GM13976 (cell line): ENCODE results near the gene GUCA2B.

ENCODE experiments used
- DNase-seq: peaks from one replicate; pipeline ENCODE4 v3.0.0; 2012; ENCODE audit warnings: low spot score
- in situ Hi-C: fragments of 300-500 bp; cut with MboI; formaldehyde crosslinking; loops from one replicate; pipeline ENCODE4 v1.12.0; 2022; ENCODE audit warnings: low sequenced_read_pairs, mixed read lengths, inconsistent platforms; ENCODE audit not compliant: unreplicated experiment
- TF ChIP-seq, protein P1 (sequence below): IDR thresholded peaks from 2 replicates; pipeline ENCODE4 v1.5.1; 2012; ENCODE audit warnings: borderline replicate concordance, mild to moderate bottlenecking; ENCODE audit not compliant: insufficient read depth; ENCODE audit errors: extremely low read depth, missing control alignments, control extremely low read depth

The GUCA2B gene

DNA sequence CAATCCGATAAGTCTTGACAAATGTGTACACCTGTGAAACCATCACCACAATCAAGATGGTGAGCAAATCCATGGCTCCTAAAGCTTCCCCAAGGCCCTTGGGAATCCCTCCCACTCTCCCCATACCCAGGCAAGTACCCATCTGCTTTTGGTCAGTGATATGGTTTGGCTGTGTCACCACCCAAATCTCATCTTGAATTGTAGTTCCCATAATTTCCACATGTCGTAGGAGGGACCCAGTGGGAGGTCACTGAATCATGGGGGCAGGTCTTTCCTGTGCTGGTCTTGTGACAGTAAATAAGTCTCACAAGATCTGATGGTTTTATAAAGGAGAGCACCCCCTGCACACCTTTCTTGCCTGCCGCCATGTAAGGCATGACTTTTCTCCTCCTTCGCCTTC is 14.6 kb upstream of the GUCA2B start:
- TF ChIP-seq, protein P1, sequence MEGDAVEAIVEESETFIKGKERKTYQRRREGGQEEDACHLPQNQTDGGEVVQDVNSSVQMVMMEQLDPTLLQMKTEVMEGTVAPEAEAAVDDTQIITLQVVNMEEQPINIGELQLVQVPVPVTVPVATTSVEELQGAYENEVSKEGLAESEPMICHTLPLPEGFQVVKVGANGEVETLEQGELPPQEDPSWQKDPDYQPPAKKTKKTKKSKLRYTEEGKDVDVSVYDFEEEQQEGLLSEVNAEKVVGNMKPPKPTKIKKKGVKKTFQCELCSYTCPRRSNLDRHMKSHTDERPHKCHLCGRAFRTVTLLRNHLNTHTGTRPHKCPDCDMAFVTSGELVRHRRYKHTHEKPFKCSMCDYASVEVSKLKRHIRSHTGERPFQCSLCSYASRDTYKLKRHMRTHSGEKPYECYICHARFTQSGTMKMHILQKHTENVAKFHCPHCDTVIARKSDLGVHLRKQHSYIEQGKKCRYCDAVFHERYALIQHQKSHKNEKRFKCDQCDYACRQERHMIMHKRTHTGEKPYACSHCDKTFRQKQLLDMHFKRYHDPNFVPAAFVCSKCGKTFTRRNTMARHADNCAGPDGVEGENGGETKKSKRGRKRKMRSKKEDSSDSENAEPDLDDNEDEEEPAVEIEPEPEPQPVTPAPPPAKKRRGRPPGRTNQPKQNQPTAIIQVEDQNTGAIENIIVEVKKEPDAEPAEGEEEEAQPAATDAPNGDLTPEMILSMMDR, result no peak
- in situ Hi-C loops, result loop anchor here (25.0 kb wide), 1 partner anchor 576 kb away; no protein-coding TSS in a partner anchor
- DNase-seq, result no peak

DNA sequence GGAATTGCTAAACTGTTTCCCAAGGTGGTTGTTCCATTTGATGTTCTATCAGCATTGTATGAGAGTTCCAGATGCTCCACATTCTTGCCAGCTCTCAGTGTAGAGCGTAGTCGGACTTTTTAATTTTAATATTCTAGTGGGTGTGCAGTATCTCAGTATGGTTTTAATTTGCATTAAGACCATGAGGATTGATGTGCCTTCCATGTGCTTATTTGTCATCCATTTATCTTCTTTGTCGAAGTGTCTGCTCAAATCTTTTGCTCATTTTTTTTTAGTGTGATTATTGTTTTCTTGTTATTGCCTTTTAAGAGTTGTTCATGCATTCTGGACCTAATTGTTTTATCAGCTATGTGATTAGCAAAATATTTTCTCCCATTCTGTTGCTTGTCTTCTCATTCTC is 13.8 kb upstream of the GUCA2B start:
- in situ Hi-C loops, result loop anchor here (25.0 kb wide), 1 partner anchor 577 kb away; no protein-coding TSS in a partner anchor
- no peak for DNase-seq
- TF ChIP-seq, protein P1, result no peak

DNA sequence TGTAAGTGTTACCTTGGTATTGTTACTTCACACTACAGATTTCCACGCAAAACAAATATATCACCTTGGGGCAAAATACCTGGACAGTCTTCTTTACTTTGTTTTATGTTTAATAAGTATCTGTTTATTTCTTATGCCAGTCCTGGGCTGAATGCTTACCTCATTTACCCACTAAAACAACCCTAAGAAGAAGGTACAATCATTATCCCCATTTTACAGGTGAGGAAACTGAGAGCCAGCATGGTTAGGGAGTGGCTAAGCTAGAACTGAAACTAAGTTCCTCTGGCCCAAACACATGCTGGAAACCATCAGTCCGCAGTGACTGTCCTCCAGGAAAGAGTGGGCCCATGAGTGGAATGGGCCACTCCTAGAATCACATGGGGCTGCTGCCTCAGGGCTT is 13.0 kb upstream of the GUCA2B start:
- DNase-seq, result no peak
- in situ Hi-C loops, result loop anchor here (25.0 kb wide), 1 partner anchor 578 kb away; no protein-coding TSS in a partner anchor
- TF ChIP-seq, protein P1, result no peak

DNA sequence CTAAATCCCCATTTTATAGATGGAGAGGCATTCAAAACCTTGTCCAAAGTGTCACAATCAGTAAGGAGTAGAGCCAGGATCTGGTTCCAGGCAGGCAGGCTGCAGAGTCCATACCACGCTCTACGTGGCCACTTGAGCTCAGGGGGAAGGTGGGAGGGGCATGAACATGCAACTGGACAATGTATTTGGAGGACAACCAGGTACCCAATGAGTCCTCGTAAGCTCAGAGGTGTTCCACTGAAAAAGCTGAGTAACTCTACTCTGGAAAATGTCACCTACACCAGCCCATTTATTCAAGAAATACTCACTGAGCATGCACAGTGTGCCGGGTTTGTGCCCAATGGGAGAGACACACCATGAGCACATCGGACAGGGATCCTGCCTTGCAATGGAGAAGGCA is 11.2 kb upstream of the GUCA2B start:
- DNase-seq, result no peak
- in situ Hi-C loops, result loop anchor here (25.0 kb wide), 1 partner anchor 580 kb away; no protein-coding TSS in a partner anchor
- TF ChIP-seq, protein P1, result no peak

DNA sequence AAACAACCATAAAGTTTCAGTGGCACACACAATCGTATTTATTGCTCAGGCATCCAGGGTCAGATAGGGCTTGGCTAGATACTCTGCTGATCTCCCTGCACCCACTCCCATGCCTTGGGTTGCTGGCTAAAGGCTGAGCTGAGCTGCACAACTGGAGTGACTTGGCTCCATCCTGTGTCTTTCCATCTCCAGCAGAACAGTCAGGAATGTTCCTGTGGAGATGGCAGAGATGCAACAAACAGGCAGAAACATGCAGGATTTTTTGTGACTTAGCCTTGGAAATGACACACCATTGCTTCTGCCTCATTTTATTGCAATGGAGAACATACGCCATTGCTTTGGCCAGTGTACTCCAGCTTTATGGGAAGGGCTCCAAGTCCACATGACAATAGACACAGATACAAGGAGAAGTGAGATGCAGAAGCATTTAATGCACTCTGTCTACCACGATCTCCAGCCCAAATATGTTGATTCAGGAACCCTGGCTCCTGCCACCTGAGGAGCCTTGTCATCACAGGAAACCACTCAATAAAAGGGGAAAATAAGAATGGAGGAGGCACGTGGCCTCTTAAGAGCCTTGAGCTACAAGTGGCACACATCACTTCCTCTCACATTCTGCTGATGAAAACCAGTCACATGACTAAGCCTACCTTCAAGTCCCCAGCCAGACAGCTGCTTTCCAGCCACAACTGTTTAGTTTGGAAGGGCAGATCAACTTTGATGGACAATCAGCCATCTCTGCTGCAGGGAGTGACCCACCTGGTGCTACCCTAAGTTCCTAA is 10.1 kb upstream of the GUCA2B start:
- TF ChIP-seq, protein P1, result no peak
- no peak for DNase-seq
- in situ Hi-C loops, result loop anchor here (25.0 kb wide), 1 partner anchor 581 kb away; no protein-coding TSS in a partner anchor

DNA sequence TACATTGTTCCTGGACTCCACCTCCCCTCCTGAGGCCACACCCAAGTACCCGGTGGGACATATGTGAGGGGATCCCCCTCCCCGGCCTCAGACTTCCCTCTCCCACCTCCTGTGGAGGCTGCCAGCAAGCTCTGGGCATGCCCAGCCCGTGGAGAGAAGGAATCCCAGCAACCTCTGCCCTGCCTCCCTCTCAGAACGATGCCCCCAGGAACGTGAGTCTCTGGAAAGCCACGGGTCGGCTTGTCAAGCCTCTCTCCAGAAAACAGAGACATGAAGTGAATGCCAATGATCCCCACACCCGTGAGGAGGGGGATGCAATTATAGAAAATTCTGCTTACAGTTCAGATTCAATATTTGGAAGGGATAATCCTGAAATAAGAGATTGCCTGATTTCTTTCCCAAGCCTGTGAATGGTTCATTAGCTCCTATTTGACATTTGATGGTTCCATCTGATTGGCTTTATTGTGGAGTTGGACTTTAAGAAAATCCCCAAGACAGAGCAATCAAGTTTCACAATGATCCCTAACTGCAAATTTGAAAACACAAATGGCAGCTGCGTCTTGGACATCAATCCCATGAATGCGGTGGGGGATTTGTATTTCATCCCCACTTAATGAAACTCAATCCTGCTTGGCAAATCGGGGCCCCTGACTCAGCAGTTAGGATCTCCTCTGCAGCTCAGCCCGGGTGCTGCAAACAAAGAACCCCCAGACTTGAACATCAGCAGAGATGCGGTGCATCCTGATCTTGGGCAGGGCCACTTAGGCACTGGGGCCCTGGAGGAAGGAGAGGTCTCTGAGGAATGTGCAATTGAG is 9.1 kb upstream of the GUCA2B start:
- TF ChIP-seq, protein P1, result no peak
- no peak for DNase-seq
- in situ Hi-C loops, result loop anchor here (25.0 kb wide), 1 partner anchor 582 kb away; no protein-coding TSS in a partner anchor
